ENCODE data around the gene MDFI. TPM values are rescaled to one million over a fixed set of nuclear protein-coding genes. Genes with fewer than 3 reads are reported as not detected.

Gene MDFI
- total RNA-seq, 2 experiments from 2014 or later, result not detected

- H3K9me3 Mint-ChIP-seq, result no peaks in the 10 kb centered on the region
- H3K36me3 Mint-ChIP-seq (ENCODE audit: low read depth), result no peaks in the 10 kb centered on the region
- H3K27me3 Mint-ChIP-seq, result peaks cover 1% of the 10 kb centered on the region
- CTCF ChIA-PET, result no interaction called here
- POLR2A ChIA-PET, result no interaction called here
- TF ChIP-seq CTCF (IDR thresholded peaks at IDR 0.05), result no peak
- intact Hi-C loops (cut with micrococcal nuclease), result no loop called here
- no peak for DNase-seq
- no peak for ATAC-seq
- no peak overlapping the region for H3K27ac Mint-ChIP-seq
- no peaks in the 10 kb centered on the region for H3K4me1 Mint-ChIP-seq (ENCODE audit: low read depth)
- H3K4me3 Mint-ChIP-seq, result no peak overlapping the region
Observed at GRCh38 chr6:41650120-41650519, 11.9 kb downstream of the MDFI start.

DNA sequence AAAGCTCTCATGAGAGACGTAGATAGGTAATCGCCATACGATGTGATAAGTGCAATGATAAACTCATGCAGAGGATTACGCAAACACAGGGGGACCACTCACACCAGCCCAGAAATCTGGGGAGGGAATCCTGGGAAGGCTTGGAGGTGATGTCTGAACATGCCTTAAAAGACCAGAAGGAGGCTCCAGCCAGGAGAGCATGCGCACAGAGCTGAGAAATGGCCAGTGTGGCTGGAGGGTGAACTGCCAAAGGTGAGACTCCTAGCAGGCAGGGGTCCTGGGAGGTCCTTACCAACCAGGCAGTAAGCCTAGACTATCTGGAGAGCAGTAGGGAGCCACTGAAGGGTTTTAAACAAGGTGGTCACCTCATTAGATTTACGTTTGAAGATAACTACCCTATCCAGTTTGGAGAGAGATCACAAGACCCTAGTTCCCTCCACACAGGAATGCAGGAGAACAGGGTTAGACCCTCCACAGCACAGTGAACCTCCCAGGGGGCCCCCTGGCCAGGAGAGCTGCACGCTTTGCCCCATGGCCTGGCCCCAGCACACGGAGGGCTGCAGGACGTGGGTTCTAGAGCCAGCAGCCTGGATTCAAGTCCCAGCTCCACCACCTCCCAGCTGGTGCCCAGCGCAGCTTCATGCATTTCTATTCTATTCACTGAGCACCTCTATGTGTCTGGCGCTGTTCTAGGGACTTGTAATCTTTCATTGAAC is 13.1 kb downstream of the MDFI start:
- DNase-seq (no peak), ATAC-seq (no peak)
- CTCF ChIA-PET, result no interaction called here
- Mint-ChIP-seq H3K36me3 (ENCODE audit: low read depth) (no peaks in the 10 kb centered on the region), H3K4me3 (no peak overlapping the region), H3K9me3 (no peaks in the 10 kb centered on the region), H3K27ac (no peak overlapping the region), H3K27me3 (peaks cover 3% of the 10 kb centered on the region), H3K4me1 (ENCODE audit: low read depth) (no peaks in the 10 kb centered on the region)
- POLR2A ChIA-PET, result no interaction called here
- intact Hi-C loops (cut with micrococcal nuclease), result no loop called here
- no peak for TF ChIP-seq CTCF (IDR thresholded peaks at IDR 0.05)

DNA sequence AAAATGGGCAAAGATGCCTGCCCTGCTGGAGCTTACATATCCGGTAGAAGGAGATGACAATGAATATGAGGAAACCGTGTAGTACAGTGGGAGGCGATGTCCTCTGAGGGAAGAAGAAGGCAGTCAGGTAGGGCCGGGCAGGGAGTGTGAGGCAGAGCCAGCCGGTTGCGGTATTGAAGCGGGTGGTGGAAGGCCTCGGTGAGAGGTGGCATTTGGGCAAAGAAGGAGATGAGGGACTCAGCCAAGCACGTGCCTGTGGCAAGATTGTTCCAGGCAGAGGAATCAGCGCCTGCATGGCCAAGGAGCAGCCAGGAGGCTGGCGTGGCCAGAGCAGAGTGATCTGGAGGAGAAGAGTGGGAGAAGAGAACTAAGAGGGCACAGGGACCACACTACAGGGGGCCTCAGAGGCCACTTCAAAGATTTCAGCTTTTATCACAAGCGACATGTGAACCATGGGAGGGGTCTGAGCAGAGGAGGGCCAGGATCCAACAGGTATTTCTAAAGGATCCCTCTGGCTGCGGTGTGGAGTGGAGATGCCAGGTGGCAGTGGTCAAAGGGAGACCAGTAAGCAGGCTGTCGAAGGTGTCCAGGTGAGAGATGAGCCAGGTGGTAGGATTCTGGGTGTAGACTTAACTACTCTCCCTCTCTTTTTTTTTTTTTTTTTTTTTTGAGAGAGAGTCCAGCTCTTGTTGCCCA is 13.8 kb downstream of the MDFI start:
- H3K4me1 Mint-ChIP-seq (ENCODE audit: low read depth), result no peaks in the 10 kb centered on the region
- no peak overlapping the region for H3K4me3 Mint-ChIP-seq
- intact Hi-C loops (cut with micrococcal nuclease), result no loop called here
- H3K36me3 Mint-ChIP-seq (ENCODE audit: low read depth), result no peaks in the 10 kb centered on the region
- ATAC-seq, result no peak
- H3K27ac Mint-ChIP-seq, result no peak overlapping the region
- peaks cover 2% of the 10 kb centered on the region for H3K27me3 Mint-ChIP-seq
- DNase-seq, result no peak
- ChIA-PET CTCF (no interaction called here), POLR2A (no interaction called here)
- H3K9me3 Mint-ChIP-seq, result no peaks in the 10 kb centered on the region
- no peak for TF ChIP-seq CTCF (IDR thresholded peaks at IDR 0.05)

DNA sequence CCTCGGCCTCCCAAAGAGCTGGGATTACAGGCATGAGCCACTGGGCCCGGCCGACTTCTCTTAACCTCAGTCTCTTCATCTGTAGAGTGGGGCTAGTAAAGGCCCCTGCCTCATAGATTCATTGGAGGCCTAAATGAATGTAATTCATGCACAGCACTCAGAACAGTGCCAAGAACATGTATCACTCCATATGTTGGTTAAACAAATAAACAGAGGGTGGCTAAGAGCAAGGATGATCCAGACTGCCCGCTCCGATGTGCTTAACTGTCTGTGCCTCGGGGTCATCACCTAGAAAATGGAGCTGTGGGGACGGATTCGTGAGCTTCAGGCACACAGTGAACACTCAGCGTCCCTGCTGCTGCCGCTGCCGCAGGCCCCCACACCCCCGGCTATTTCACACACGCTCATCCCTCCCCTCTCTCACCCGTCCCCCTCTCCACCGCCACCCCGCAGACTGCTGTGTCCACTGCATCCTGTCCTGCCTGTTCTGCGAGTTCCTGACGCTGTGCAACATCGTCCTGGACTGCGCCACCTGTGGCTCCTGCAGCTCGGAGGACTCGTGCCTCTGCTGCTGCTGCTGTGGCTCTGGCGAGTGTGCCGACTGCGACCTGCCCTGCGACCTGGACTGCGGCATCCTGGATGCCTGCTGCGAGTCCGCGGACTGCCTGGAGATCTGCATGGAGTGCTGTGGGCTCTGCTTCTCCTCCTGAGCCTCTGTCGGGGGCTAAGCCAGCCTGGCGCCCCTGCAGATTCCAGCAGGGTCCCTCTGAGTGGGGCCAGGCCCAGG is 14.8 kb downstream of the MDFI start:
- no peak for ATAC-seq
- CTCF ChIA-PET, result no interaction called here
- no peaks in the 10 kb centered on the region for H3K36me3 Mint-ChIP-seq (ENCODE audit: low read depth)
- H3K27ac Mint-ChIP-seq, result no peak overlapping the region
- no peaks in the 10 kb centered on the region for H3K9me3 Mint-ChIP-seq
- peaks cover 2% of the 10 kb centered on the region for H3K27me3 Mint-ChIP-seq
- DNase-seq, result no peak
- intact Hi-C loops (cut with micrococcal nuclease), result no loop called here
- POLR2A ChIA-PET, result interaction anchor here (0.5 kb wide), 1 partner anchor 259 kb away, joined by 3 read pairs; no protein-coding TSS in a partner anchor
- no peaks in the 10 kb centered on the region for H3K4me1 Mint-ChIP-seq (ENCODE audit: low read depth)
- TF ChIP-seq CTCF (IDR thresholded peaks at IDR 0.05), result no peak
- H3K4me3 Mint-ChIP-seq, result no peak overlapping the region

GRCh38 chr6:41653691-41654090 is 15.4 kb downstream of the MDFI start:
- no peaks in the 10 kb centered on the region for H3K9me3 Mint-ChIP-seq
- no peaks in the 10 kb centered on the region for H3K4me1 Mint-ChIP-seq (ENCODE audit: low read depth)
- no peak for TF ChIP-seq CTCF (IDR thresholded peaks at IDR 0.05)
- DNase-seq (no peak), ATAC-seq (no peak)
- H3K4me3 Mint-ChIP-seq, result no peak overlapping the region
- intact Hi-C loops (cut with micrococcal nuclease), result no loop called here
- CTCF ChIA-PET, result no interaction called here
- peaks cover 5% of the 10 kb centered on the region for H3K27me3 Mint-ChIP-seq
- no peak overlapping the region for H3K27ac Mint-ChIP-seq
- POLR2A ChIA-PET, result no interaction called here
- H3K36me3 Mint-ChIP-seq (ENCODE audit: low read depth), result no peaks in the 10 kb centered on the region
